Omental fat pad (tissue), 4 donors: ENCODE measurements around the gene HIKESHI. TPM values are rescaled to one million over a fixed set of nuclear protein-coding genes. Genes with fewer than 3 reads are reported as not detected.

Experiments
- ATAC-seq: fragments of 150-250 bp; one replicate; pipeline ENCODE4 v1.9.1; 2016; ENCODE audit warnings: mild to moderate bottlenecking, moderate library complexity; ENCODE audit not compliant: low FRiP score
- DNase-seq: peaks from one replicate; pipeline ENCODE4 v3.0.0-alpha.2; 2019; ENCODE audit warnings: low spot score
- CTCF ChIP-seq, 3 donors: fragments of 450-650 bp; IDR thresholded peaks; one replicate each; pipeline ENCODE4 v1.5.1; 2016 to 2017; ENCODE audit warnings: antibody characterized with exemption in 3 of 3, mild to moderate bottlenecking in 3 of 3, moderate library complexity in 2 of 3
- total RNA-seq, 4 donors: library from RNA; depleted of rRNA; stranded (reverse); fragments of >200 nt; gene quantifications; one replicate each; pipeline ENCODE4 v1.1.0, GENCODE V29; 2016

HIKESHI gene
- total RNA-seq, 4 donors from 2014 or later: 19.6 to 38.2 (median 33.9) TPM

- TF ChIP-seq CTCF (IDR thresholded peaks at IDR 0.05): no peak
- ATAC-seq (no peak), DNase-seq (no peak)
These were observed 61.4 kb downstream of the HIKESHI start for GRCh38 chr11:86363424-86363823.

GRCh38 chr11:86365546-86365945 is 63.5 kb downstream of the HIKESHI start:
- no peak for TF ChIP-seq CTCF (IDR thresholded peaks at IDR 0.05)
- DNase-seq (no peak), ATAC-seq (no peak)

DNA sequence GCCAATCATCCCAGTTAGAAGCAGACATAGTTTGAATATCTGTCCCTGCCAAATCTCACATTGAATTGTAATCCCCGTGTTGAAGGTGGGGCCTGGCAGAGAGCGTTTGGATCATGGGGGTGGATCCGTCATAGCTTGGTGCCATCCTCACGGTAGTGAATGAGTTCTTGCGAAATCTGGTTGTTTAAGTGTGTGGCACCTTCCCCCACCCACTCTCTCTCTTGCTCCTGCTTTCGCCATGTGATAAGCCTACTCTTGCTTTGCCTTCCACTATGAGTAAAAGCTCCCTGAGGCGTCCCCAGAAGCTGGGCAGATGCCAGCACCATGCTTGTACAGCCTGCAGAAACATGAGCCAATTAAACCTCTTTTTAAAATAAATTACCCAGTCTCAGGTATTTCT is 67.6 kb downstream of the HIKESHI start:
- no peak for TF ChIP-seq CTCF (IDR thresholded peaks at IDR 0.05)
- ATAC-seq (no peak), DNase-seq (no peak)

- ATAC-seq (no peak), DNase-seq (no peak)
- TF ChIP-seq CTCF (IDR thresholded peaks at IDR 0.05): no peak
These were observed 68.1 kb downstream of the HIKESHI start for GRCh38 chr11:86370171-86370570.

DNA sequence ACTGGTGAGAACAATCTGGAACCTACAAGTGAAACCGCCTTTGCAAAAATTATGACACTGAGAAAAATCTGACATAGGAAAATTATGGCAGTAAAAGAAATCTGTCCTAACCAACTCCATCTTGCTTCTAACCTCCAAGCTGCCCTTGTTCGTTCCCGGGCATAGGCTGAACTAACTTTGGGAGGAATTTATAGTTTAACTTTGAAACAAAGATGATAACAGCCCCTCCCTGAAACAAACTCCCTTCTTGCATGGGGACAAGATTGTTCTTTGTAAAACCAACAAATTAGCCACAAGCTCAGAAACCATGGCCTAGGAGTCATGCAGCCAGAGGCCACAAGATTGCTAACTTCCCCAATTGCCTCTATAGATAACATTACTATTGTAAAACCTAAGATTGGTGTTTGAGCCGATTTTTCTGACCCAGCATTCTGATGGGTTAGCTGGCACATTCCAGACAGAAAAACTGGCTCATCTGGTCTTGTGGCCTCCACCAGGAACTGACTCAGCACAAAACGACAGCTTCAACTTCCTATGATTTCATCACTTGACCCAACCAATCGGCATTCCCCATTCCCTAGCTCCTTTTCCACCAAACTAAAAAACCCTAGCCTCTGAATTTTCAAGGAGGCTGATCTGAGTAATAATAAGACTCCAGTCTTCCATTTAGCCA is 69.0 kb downstream of the HIKESHI start:
- ATAC-seq (no peak), DNase-seq (no peak)
- TF ChIP-seq CTCF (IDR thresholded peaks at IDR 0.05): no peak

DNA sequence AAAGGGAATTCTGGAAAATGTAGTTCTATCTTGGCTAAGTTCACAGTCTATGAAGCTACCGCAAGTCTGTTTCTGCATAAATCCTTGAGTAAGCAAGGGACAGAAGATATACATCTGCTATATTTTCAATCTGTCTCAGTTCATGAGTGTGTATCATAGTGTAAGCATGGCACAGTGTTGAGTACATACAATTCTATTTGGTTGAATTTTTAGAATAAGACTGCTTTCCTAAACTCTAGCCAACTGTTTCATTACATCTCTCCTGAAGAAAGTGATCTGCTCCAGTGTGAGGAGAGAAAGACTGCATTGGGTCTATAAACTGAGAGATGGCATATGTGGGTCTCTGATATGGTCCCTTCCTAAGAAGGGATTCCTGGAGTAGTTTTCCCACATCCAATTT is 70.0 kb downstream of the HIKESHI start:
- no peak for TF ChIP-seq CTCF (IDR thresholded peaks at IDR 0.05)
- DNase-seq: no peak
- no peak for ATAC-seq

DNA sequence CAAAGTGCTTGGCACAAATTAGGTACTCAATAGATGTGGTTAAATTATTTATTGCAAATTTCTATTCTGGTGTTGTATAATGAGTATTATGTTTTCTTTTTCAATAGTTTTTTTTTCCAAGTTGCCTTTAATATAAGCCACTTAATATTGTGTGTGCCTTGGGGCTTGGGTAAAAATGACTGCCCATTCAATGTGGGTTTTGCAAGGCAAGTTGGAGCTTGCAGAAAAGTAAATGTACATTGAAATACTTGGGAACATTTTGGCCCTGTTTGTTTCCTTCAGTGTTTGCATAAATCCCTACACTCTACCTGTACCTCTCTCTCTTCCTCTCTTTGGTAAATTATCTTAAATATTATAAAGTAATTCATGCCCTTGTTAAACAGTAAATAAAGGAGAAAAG is 70.5 kb downstream of the HIKESHI start:
- DNase-seq: no peak
- TF ChIP-seq CTCF (IDR thresholded peaks at IDR 0.05): no peak
- ATAC-seq: no peak
